K562 (cell line): ENCODE measurements around the gene HIVEP3. TPM values are rescaled to one million over a fixed set of nuclear protein-coding genes. Genes with fewer than 3 reads are reported as not detected.

Source experiments
- ZNF347 ChIP-seq: fragments of 450-650 bp; formaldehyde crosslinking; IDR thresholded peaks from 2 replicates; pipeline ENCODE4 v1.4.0; 2020; ENCODE audit warnings: low read depth, mild to moderate bottlenecking, moderate library complexity
- polyA plus RNA-seq, 8 experiments: library from polyadenylated mRNA; depleted of rRNA in 4 of 8; stranded (reverse) in 5 of 8; unstranded in 3 of 8; fragments of >200 nt; fragmentation: Nextera tagmentation in 2 of 8; fragmentation: Illumina TruSeq in 1 of 8; extraction: Ambion mirVana in 2 of 8; extraction: Trizol in 1 of 8; gene quantifications; 2 replicates each; pipeline versions ENCODE4 v1.2.1 to v1.2.3, GENCODE V29; 2011 to 2014; ENCODE audit warnings: inconsistent platforms in 1 of 8, missing spikeins in 1 of 8
- total RNA-seq, 7 experiments: library from RNA; depleted of rRNA in 6 of 7; stranded (reverse); fragments of >200 nt in 6 of 7; fragmentation: Illumina TruSeq in 2 of 7; extraction: Trizol in 2 of 7; gene quantifications; 2 replicates each; pipeline versions ENCODE4 v1.2.1 to v1.2.3, GENCODE V29; 2011 to 2021; ENCODE audit warnings: low replicate concordance in 1 of 7
- TF ChIP-seq, protein P1 (sequence below), 2 experiments: fragments of 450-650 bp; formaldehyde crosslinking in 1 of 2; IDR thresholded peaks; 2 replicates each; pipeline versions ENCODE4 v1.4.0 to v1.6.1; 2014 to 2020; ENCODE audit warnings: mild to moderate bottlenecking in 2 of 2, borderline replicate concordance in 1 of 2, low read depth in 1 of 2

Gene HIVEP3
- total and polyA plus RNA-seq, 9 of the 15 experiments (the other 6 are each of a cell fraction or from before 2014, with no cell fraction given) = 0.09 to 0.58 (median 0.34) TPM; not detected in 1

DNA sequence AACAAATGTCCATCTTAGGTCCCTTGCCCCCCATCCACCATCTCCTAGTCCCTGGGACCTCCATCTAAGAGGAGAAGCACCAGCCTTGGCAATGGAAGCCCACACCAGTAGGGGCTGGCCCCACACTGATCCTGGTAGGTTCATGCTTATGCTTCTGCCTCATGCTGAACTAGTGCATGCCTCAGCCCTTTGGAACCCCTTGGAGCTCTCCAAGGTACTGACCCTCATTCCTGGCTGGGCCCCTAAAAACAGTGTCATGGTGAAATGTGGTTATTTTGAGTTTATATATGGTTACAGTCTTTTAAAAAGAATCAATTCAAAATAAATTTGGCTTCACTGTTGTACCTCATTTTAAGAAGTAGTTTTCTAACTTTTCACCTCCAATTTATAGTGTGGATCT is 108.3 kb downstream of the HIVEP3 start (continued):
- TF ChIP-seq, protein P1, sequence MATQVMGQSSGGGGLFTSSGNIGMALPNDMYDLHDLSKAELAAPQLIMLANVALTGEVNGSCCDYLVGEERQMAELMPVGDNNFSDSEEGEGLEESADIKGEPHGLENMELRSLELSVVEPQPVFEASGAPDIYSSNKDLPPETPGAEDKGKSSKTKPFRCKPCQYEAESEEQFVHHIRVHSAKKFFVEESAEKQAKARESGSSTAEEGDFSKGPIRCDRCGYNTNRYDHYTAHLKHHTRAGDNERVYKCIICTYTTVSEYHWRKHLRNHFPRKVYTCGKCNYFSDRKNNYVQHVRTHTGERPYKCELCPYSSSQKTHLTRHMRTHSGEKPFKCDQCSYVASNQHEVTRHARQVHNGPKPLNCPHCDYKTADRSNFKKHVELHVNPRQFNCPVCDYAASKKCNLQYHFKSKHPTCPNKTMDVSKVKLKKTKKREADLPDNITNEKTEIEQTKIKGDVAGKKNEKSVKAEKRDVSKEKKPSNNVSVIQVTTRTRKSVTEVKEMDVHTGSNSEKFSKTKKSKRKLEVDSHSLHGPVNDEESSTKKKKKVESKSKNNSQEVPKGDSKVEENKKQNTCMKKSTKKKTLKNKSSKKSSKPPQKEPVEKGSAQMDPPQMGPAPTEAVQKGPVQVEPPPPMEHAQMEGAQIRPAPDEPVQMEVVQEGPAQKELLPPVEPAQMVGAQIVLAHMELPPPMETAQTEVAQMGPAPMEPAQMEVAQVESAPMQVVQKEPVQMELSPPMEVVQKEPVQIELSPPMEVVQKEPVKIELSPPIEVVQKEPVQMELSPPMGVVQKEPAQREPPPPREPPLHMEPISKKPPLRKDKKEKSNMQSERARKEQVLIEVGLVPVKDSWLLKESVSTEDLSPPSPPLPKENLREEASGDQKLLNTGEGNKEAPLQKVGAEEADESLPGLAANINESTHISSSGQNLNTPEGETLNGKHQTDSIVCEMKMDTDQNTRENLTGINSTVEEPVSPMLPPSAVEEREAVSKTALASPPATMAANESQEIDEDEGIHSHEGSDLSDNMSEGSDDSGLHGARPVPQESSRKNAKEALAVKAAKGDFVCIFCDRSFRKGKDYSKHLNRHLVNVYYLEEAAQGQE (IDR thresholded peaks at IDR 0.05; ENCODE audit: borderline replicate concordance) = peak; percentile 99
- TF ChIP-seq, protein P1 (CRISPR knock-in tag; IDR thresholded peaks at IDR 0.05; ENCODE audit: low read depth) = peak; percentile 96
- TF ChIP-seq ZNF347 (CRISPR knock-in tag) = no peak
